ENCODE results near the gene SYNGR2.

The SYNGR2 gene

GRCh38 chr17:78206298-78206697 lies 37.9 kb downstream of the SYNGR2 start:
- DNase-seq = no peak

DNA sequence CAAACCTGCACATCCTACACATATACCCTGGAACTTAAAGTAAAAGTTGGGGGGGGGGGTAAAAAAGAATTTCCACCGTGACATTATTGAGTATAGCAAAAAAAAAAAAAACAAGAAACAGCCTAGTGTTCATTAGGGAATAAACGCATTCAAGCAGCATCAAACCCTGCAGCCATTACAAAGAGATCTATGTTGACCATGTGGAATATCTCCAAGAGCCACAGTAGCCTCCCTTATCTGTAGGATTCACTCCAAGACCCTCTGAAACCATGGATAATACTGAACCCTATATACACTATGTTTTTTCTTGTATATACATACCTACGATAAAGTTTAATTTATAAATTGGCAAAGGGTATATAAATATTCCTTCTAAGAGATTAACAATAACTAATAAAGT lies 40.1 kb downstream of the SYNGR2 start:
- DNase-seq = no peak

DNA sequence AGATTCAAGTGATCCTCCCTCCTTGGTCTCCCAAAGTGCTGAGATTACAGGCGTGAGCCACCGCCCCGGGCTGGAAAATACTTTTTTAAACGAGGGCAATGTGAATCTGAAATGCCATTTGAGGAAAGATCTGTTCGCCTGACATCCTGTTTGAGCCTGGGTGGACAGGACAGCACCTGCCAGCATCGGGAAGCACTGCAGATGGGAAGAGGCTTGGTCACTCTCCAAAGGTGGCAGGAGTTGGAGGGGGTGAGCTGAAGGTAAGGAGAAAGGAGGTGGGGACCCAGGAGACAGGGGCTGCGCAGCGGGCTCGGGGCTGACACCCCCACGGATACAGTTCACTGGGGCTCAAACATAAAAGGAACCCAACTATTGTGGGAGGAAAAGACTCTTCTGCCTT lies 41.7 kb downstream of the SYNGR2 start:
- DNase-seq = no peak

- no peak for DNase-seq
Measured at GRCh38 chr17:78211032-78211431, 42.7 kb downstream of the SYNGR2 start.

- peak; percentile 96 for DNase-seq
Measured at GRCh38 chr17:78214016-78214705, 45.8 kb downstream of the SYNGR2 start, which contains the start of gene BIRC5. Gene BIRC5, plus strand, starts transcription at chr17:78214253. Its CDS starts 64 bp downstream, at chr17:78214317.

GRCh38 chr17:78214706-78215061 lies 46.3 kb downstream of the SYNGR2 start:
- DNase-seq = no peak

- no peak for DNase-seq
Measured at GRCh38 chr17:78219396-78220150, 51.2 kb downstream of the SYNGR2 start.
